ENCODE data around the gene GIGYF1. TPM values are rescaled to one million over a fixed set of nuclear protein-coding genes. Genes with fewer than 3 reads are reported as not detected.
"Not testable (repeated sequence)": the region's sequence is repeated elsewhere in the genome, so short reads cannot be mapped to it uniquely, and the experiment has no call there.

The GIGYF1 gene
- total and polyA plus RNA-seq, 2 donors from 2014 or later, result 11.6 to 51.3 TPM

DNA sequence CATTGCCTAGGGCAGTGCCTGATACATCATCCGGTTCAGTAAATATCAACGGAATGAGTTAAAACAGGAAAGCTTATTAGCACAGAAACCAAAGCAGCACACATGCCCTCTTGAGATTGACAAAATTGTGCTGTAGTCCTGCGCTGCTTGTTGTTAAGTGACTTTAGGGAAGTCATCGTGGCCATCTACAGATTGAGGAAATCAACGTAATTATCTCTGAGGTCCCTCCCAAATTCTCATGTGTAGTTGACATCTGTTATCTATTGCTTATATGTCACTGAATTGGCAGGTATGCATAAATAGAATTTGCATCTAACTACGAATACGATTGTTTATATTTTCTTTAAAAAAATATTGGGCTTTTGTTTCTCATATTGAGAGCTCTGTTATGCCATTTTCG lies 24.0 kb downstream of the GIGYF1 start:
- Histone ChIP-seq H3K9ac (ENCODE audit: low read length in 3 of 3) (no peak overlapping the region), H3K27me3 (ENCODE audit: control insufficient read depth, insufficient read depth, low read length) (no peaks in the 10 kb centered on the region), H3K27ac (ENCODE audit: low read depth in 2 of 2, low read length in 2 of 2) (no peak overlapping the region), H3K36me3 (ENCODE audit: control insufficient read depth in 2 of 3, insufficient read depth in 3 of 3, low read length in 3 of 3) (no peaks in the 10 kb centered on the region), H3K4me3 (ENCODE audit: low read length in 3 of 3) (no peak overlapping the region), H3K9me3 (ENCODE audit: control insufficient read depth in 2 of 3, insufficient read depth in 1 of 3, low read length in 3 of 3) (no peaks in the 10 kb centered on the region), H3K4me1 (ENCODE audit: control insufficient read depth in 2 of 3, insufficient read depth in 2 of 3, low read depth in 1 of 3, low read length in 3 of 3) (no peaks in the 10 kb centered on the region)
- intact Hi-C loops (cut with DNase I), result no loop called here
- TF ChIP-seq CTCF (IDR thresholded peaks at IDR 0.05; ENCODE audit: borderline replicate concordance, extremely low read depth, insufficient read depth), result no peak
- no peak for DNase-seq
- FAIRE-seq, result no peak

DNA sequence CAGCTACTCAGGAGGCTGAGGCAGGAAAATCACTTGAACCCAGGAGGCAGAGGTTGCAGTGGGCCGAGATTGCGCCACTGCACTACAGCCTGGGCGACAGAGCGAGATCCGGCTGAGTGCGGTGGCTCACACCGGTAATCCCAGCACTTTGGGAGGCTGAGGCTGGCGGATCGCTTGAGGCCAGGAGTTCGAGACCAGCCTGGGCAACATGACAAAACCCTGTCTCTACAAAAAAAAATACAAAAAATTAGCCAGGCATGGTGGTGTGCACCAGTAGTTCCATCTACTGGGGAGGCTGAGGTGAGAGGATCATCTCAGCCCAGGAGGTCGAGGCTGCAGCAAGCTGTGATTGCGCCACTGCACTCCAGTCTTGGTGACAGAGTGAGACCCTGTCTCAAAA lies 24.9 kb downstream of the GIGYF1 start:
- H3K27ac ChIP-seq (ENCODE audit: low read depth in 2 of 2, low read length in 2 of 2); H3K9ac ChIP-seq (ENCODE audit: low read length in 3 of 3); H3K27me3 ChIP-seq (ENCODE audit: control insufficient read depth, insufficient read depth, low read length); H3K4me1 ChIP-seq (ENCODE audit: control insufficient read depth in 2 of 3, insufficient read depth in 2 of 3, low read depth in 1 of 3, low read length in 3 of 3); H3K9me3 ChIP-seq (ENCODE audit: control insufficient read depth in 2 of 3, insufficient read depth in 1 of 3, low read length in 3 of 3); FAIRE-seq; H3K36me3 ChIP-seq (ENCODE audit: control insufficient read depth in 2 of 3, insufficient read depth in 3 of 3, low read length in 3 of 3); intact Hi-C loops (cut with DNase I); H3K4me3 ChIP-seq (ENCODE audit: low read length in 3 of 3): not testable (repeated sequence)
- peak in 1 of 5 donors; percentile 44 for DNase-seq

DNA sequence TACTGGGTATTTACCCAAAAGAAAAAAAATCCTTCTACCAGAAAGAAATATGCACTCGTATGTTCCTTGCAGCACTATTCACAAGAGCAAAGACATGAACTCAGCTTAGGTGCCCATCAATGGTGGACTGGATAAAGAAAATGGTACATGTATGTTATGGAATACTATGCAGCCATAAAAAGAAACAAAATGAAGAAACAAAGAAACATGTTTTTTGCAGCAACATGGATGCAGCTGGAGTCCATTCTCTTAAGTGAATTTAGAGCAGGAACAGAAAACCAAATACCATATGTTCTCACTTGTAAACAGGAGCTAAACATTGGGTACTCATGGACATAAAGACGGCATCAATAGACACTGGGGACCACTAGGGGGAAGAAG lies 26.0 kb downstream of the GIGYF1 start:
- H3K9me3 ChIP-seq (ENCODE audit: control insufficient read depth in 2 of 3, insufficient read depth in 1 of 3, low read length in 3 of 3), result no peaks in the 10 kb centered on the region
- H3K36me3 ChIP-seq (ENCODE audit: control insufficient read depth in 2 of 3, insufficient read depth in 3 of 3, low read length in 3 of 3), result no peaks in the 10 kb centered on the region
- FAIRE-seq (no peak), DNase-seq (no peak)
- intact Hi-C loops (cut with DNase I), result no loop called here
- H3K27ac ChIP-seq (ENCODE audit: low read depth in 2 of 2, low read length in 2 of 2), result no peak overlapping the region
- H3K4me1 ChIP-seq (ENCODE audit: control insufficient read depth in 2 of 3, insufficient read depth in 2 of 3, low read depth in 1 of 3, low read length in 3 of 3), result no peaks in the 10 kb centered on the region
- H3K27me3 ChIP-seq (ENCODE audit: control insufficient read depth, insufficient read depth, low read length), result no peaks in the 10 kb centered on the region
- H3K9ac ChIP-seq (ENCODE audit: low read length in 3 of 3), result no peak overlapping the region
- TF ChIP-seq CTCF (IDR thresholded peaks at IDR 0.05; ENCODE audit: borderline replicate concordance, extremely low read depth, insufficient read depth), result no peak
- H3K4me3 ChIP-seq (ENCODE audit: low read length in 3 of 3), result no peak overlapping the region

GRCh38 chr7:100667331-100668068 lies 26.6 kb downstream of the GIGYF1 start:
- FAIRE-seq, result no peak

More at GRCh38 chr7:100667331-100668068, 26.6 kb downstream of the GIGYF1 start:
- no peak for TF ChIP-seq CTCF (IDR thresholded peaks at IDR 0.05; ENCODE audit: borderline replicate concordance, extremely low read depth, insufficient read depth)
- peak in 1 of 5 donors; percentile 20 for DNase-seq
- Histone ChIP-seq H3K4me3 (ENCODE audit: low read length in 3 of 3) (no peak overlapping the region), H3K27ac (ENCODE audit: low read depth in 2 of 2, low read length in 2 of 2) (no peak overlapping the region), H3K36me3 (ENCODE audit: control insufficient read depth in 2 of 3, insufficient read depth in 3 of 3, low read length in 3 of 3) (no peaks in the 10 kb centered on the region), H3K4me1 (ENCODE audit: control insufficient read depth in 2 of 3, insufficient read depth in 2 of 3, low read depth in 1 of 3, low read length in 3 of 3) (no peaks in the 10 kb centered on the region), H3K27me3 (ENCODE audit: control insufficient read depth, insufficient read depth, low read length) (no peaks in the 10 kb centered on the region), H3K9ac (ENCODE audit: low read length in 3 of 3) (no peak overlapping the region), H3K9me3 (ENCODE audit: control insufficient read depth in 2 of 3, insufficient read depth in 1 of 3, low read length in 3 of 3) (no peaks in the 10 kb centered on the region)
- intact Hi-C loops (cut with DNase I), result no loop called here
